HG03135 (cell line): ENCODE measurements around the gene ZNF775.

Experiments
- ATAC-seq: cut with Tn5 transposase; IDR thresholded peaks from one replicate; pipeline ENCODE4 v1.9.1; 2021; ENCODE audit warnings: mild to moderate bottlenecking, moderate library complexity; ENCODE audit not compliant: unreplicated experiment

The ZNF775 gene

GRCh38 chr7:150410131-150410530, 31.0 kb downstream of the ZNF775 start:
- ATAC-seq = no peak

GRCh38 chr7:150410680-150411346, 31.7 kb downstream of the ZNF775 start:
- ATAC-seq = no peak

- ATAC-seq = no peak
These were observed 32.5 kb downstream of the ZNF775 start for GRCh38 chr7:150411606-150412005.

GRCh38 chr7:150412016-150412415, 32.9 kb downstream of the ZNF775 start:
- no peak for ATAC-seq

- no peak for ATAC-seq
These were observed 33.7 kb downstream of the ZNF775 start for GRCh38 chr7:150412518-150413488.

GRCh38 chr7:150413640-150414081, 34.5 kb downstream of the ZNF775 start:
- ATAC-seq = no peak

- ATAC-seq = no peak
These were observed 36.3 kb downstream of the ZNF775 start for GRCh38 chr7:150415161-150416153.

GRCh38 chr7:150417239-150417638, 38.1 kb downstream of the ZNF775 start:
- ATAC-seq = no peak

GRCh38 chr7:150417863-150418262, 38.7 kb downstream of the ZNF775 start:
- ATAC-seq = no peak

GRCh38 chr7:150420242-150420641, 41.1 kb downstream of the ZNF775 start:
- no peak for ATAC-seq

- peak; percentile 89 for ATAC-seq
These were observed 42.0 kb downstream of the ZNF775 start for GRCh38 chr7:150420987-150421674.

GRCh38 chr7:150421831-150422230, 42.7 kb downstream of the ZNF775 start:
- ATAC-seq = no peak

GRCh38 chr7:150425670-150426069, 46.5 kb downstream of the ZNF775 start:
- ATAC-seq = no peak

- ATAC-seq = peak; percentile 49
These were observed 49.7 kb downstream of the ZNF775 start for GRCh38 chr7:150428671-150429451.

GRCh38 chr7:150429699-150430098, 50.6 kb downstream of the ZNF775 start:
- no peak for ATAC-seq

- no peak for ATAC-seq
These were observed 51.4 kb downstream of the ZNF775 start for GRCh38 chr7:150430465-150431085.

GRCh38 chr7:150431839-150432658, 52.9 kb downstream of the ZNF775 start:
- ATAC-seq = no peak
